DND-41 (cell line): ENCODE data around the gene RASSF7.

Experiments used
- EZH2 ChIP-seq: IDR thresholded peaks from 3 replicates; pipeline ENCODE4 v1.6.1; 2012; ENCODE audit warnings: borderline replicate concordance, low read depth, mild to moderate bottlenecking, moderate library complexity, low read length, inconsistent platforms; ENCODE audit not compliant: severe bottlenecking
- TF ChIP-seq, protein P1 (sequence below): IDR thresholded peaks from 2 replicates; pipeline ENCODE4 v1.5.1; 2012; ENCODE audit warnings: borderline replicate concordance, low read length, moderate library complexity, mild to moderate bottlenecking; ENCODE audit not compliant: poor library complexity, severe bottlenecking; ENCODE audit errors: extremely low read depth

DNA sequence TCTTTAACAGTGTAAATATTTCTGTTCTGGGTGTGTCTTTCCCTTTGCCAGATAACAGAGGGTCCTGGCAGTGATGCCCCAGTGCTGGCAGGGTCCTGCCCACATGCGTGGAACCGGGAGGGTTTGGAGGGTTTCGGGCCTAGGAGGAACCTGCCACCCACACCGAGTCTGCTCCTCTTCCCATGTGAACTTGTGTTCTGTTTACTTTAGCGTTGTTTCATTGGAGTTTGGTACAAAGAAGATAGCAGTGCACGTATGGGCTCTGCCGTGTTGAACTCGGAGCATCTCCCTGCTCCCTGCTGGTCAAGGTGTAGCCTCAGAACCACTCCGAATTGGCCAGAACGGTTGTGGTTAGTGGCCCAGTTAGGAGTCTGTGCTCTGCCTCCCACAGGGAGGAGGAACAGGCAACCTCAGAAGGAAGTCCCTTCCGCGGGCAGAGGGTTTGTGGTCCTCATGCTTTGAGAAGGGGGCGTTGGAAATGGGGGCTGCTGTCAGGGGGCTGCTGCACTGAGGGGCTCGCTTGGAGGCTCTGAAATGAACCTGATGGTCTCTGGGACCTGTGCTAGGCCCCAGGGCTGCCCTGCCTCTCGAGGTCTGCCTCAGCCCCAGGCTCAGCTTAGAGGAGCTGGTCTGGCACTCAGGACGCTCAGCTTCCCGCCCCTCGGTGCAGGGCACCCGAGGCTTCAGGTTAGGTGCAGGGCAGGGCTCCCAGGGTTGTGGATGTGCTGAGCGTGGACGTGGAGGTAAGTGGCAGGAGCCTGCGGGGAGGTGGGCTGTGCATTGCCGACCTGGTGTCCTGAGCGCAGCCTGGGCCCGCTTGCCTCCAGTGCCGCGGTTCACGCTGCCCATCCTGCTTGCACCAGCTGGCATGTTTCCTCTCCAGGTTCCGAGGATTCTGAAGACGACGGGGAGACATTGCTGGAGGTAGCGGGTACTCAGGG is 25.9 kb downstream of the RASSF7 start:
- TF ChIP-seq, protein P1, sequence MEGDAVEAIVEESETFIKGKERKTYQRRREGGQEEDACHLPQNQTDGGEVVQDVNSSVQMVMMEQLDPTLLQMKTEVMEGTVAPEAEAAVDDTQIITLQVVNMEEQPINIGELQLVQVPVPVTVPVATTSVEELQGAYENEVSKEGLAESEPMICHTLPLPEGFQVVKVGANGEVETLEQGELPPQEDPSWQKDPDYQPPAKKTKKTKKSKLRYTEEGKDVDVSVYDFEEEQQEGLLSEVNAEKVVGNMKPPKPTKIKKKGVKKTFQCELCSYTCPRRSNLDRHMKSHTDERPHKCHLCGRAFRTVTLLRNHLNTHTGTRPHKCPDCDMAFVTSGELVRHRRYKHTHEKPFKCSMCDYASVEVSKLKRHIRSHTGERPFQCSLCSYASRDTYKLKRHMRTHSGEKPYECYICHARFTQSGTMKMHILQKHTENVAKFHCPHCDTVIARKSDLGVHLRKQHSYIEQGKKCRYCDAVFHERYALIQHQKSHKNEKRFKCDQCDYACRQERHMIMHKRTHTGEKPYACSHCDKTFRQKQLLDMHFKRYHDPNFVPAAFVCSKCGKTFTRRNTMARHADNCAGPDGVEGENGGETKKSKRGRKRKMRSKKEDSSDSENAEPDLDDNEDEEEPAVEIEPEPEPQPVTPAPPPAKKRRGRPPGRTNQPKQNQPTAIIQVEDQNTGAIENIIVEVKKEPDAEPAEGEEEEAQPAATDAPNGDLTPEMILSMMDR = no peak
- no peak for TF ChIP-seq EZH2
